ENCODE results near the gene GPR78.

The GPR78 gene

GRCh38 chr4:8542776-8543525 is 37.2 kb upstream of the GPR78 start:
- DNase-seq (no peak), ATAC-seq (no peak)
- no peak overlapping the region for H3K4me3 Mint-ChIP-seq
- H3K9me3 Mint-ChIP-seq, result no peaks in the 10 kb centered on the region
- H3K27ac Mint-ChIP-seq, result no peak overlapping the region
- no peaks in the 10 kb centered on the region for H3K4me1 Mint-ChIP-seq
- H3K27me3 Mint-ChIP-seq, result peaks cover 36% of the 10 kb centered on the region

GRCh38 chr4:8543623-8544022 is 36.6 kb upstream of the GPR78 start:
- no peak for ATAC-seq
- DNase-seq, result no peak
- H3K27me3 Mint-ChIP-seq, result peaks cover 29% of the 10 kb centered on the region
- H3K4me1 Mint-ChIP-seq, result no peaks in the 10 kb centered on the region
- no peak overlapping the region for H3K27ac Mint-ChIP-seq
- no peak overlapping the region for H3K4me3 Mint-ChIP-seq
- H3K9me3 Mint-ChIP-seq, result no peaks in the 10 kb centered on the region

- H3K4me3 Mint-ChIP-seq, result no peak overlapping the region
- no peak overlapping the region for H3K27ac Mint-ChIP-seq
- H3K9me3 Mint-ChIP-seq, result no peaks in the 10 kb centered on the region
- ATAC-seq, result no peak
- no peaks in the 10 kb centered on the region for H3K4me1 Mint-ChIP-seq
- no peak for DNase-seq
- H3K27me3 Mint-ChIP-seq, result peaks cover 27% of the 10 kb centered on the region
These were observed 35.9 kb upstream of the GPR78 start for GRCh38 chr4:8544282-8544681.

GRCh38 chr4:8544741-8545438 is 35.3 kb upstream of the GPR78 start:
- no peaks in the 10 kb centered on the region for H3K9me3 Mint-ChIP-seq
- no peak overlapping the region for H3K4me3 Mint-ChIP-seq
- H3K27me3 Mint-ChIP-seq, result peaks cover 27% of the 10 kb centered on the region
- ATAC-seq, result no peak
- DNase-seq, result no peak
- H3K27ac Mint-ChIP-seq, result no peak overlapping the region
- no peaks in the 10 kb centered on the region for H3K4me1 Mint-ChIP-seq

GRCh38 chr4:8545439-8545765 is 34.8 kb upstream of the GPR78 start:
- H3K27ac Mint-ChIP-seq, result no peak overlapping the region
- no peaks in the 10 kb centered on the region for H3K4me1 Mint-ChIP-seq
- H3K4me3 Mint-ChIP-seq, result no peak overlapping the region
- no peak for ATAC-seq
- DNase-seq, result no peak
- no peaks in the 10 kb centered on the region for H3K9me3 Mint-ChIP-seq
- peaks cover 27% of the 10 kb centered on the region for H3K27me3 Mint-ChIP-seq

- peaks cover 27% of the 10 kb centered on the region for H3K27me3 Mint-ChIP-seq
- no peak for DNase-seq
- no peak overlapping the region for H3K4me3 Mint-ChIP-seq
- no peak for ATAC-seq
- no peaks in the 10 kb centered on the region for H3K4me1 Mint-ChIP-seq
- no peaks in the 10 kb centered on the region for H3K9me3 Mint-ChIP-seq
- no peak overlapping the region for H3K27ac Mint-ChIP-seq
These were observed 33.5 kb upstream of the GPR78 start for GRCh38 chr4:8546766-8547107.

GRCh38 chr4:8547108-8547911 is 32.9 kb upstream of the GPR78 start:
- Mint-ChIP-seq H3K9me3 (no peaks in the 10 kb centered on the region), H3K4me1 (no peaks in the 10 kb centered on the region), H3K27me3 (peaks cover 27% of the 10 kb centered on the region), H3K27ac (no peak overlapping the region), H3K4me3 (no peak overlapping the region)
- no peak for DNase-seq
- ATAC-seq, result no peak

- H3K9me3 Mint-ChIP-seq, result no peaks in the 10 kb centered on the region
- DNase-seq, result no peak
- peaks cover 27% of the 10 kb centered on the region for H3K27me3 Mint-ChIP-seq
These were observed 32.1 kb upstream of the GPR78 start for GRCh38 chr4:8547912-8548730.

GRCh38 chr4:8548731-8549351 is 31.4 kb upstream of the GPR78 start:
- no peaks in the 10 kb centered on the region for H3K4me1 Mint-ChIP-seq
- DNase-seq (no peak), ATAC-seq (no peak)
- H3K27ac Mint-ChIP-seq, result no peak overlapping the region
- peaks cover 27% of the 10 kb centered on the region for H3K27me3 Mint-ChIP-seq
- H3K4me3 Mint-ChIP-seq, result no peak overlapping the region
- no peaks in the 10 kb centered on the region for H3K9me3 Mint-ChIP-seq

More at GRCh38 chr4:8547912-8548730, 32.1 kb upstream of the GPR78 start:
- Mint-ChIP-seq H3K4me3 (no peak overlapping the region), H3K27ac (no peak overlapping the region), H3K4me1 (no peaks in the 10 kb centered on the region)
- ATAC-seq, result no peak

GRCh38 chr4:8549352-8549931 is 30.8 kb upstream of the GPR78 start:
- H3K4me3 Mint-ChIP-seq, result no peak overlapping the region
- ATAC-seq (no peak), DNase-seq (no peak)
- H3K27ac Mint-ChIP-seq, result no peak overlapping the region
- no peaks in the 10 kb centered on the region for H3K4me1 Mint-ChIP-seq
- H3K27me3 Mint-ChIP-seq, result peaks cover 22% of the 10 kb centered on the region
- no peaks in the 10 kb centered on the region for H3K9me3 Mint-ChIP-seq

GRCh38 chr4:8550691-8551090 is 29.5 kb upstream of the GPR78 start:
- no peak overlapping the region for H3K27ac Mint-ChIP-seq
- peaks cover 12% of the 10 kb centered on the region for H3K27me3 Mint-ChIP-seq
- H3K9me3 Mint-ChIP-seq, result no peaks in the 10 kb centered on the region
- DNase-seq (no peak), ATAC-seq (no peak)
- no peaks in the 10 kb centered on the region for H3K4me1 Mint-ChIP-seq
- H3K4me3 Mint-ChIP-seq, result no peak overlapping the region

GRCh38 chr4:8552024-8552423 is 28.2 kb upstream of the GPR78 start:
- Mint-ChIP-seq H3K4me1 (no peaks in the 10 kb centered on the region), H3K4me3 (no peak overlapping the region), H3K9me3 (no peaks in the 10 kb centered on the region), H3K27ac (no peak overlapping the region), H3K27me3 (no peaks in the 10 kb centered on the region)
- no peak for ATAC-seq
- DNase-seq, result no peak

GRCh38 chr4:8552581-8553205 is 27.5 kb upstream of the GPR78 start:
- H3K27ac Mint-ChIP-seq, result no peak overlapping the region
- ATAC-seq (no peak), DNase-seq (no peak)
- no peak overlapping the region for H3K4me3 Mint-ChIP-seq
- H3K9me3 Mint-ChIP-seq, result no peaks in the 10 kb centered on the region
- no peaks in the 10 kb centered on the region for H3K4me1 Mint-ChIP-seq
- H3K27me3 Mint-ChIP-seq, result no peaks in the 10 kb centered on the region

- Mint-ChIP-seq H3K27me3 (no peaks in the 10 kb centered on the region), H3K9me3 (no peaks in the 10 kb centered on the region), H3K4me3 (no peak overlapping the region), H3K4me1 (no peaks in the 10 kb centered on the region), H3K27ac (peak overlapping the region in 1 of 2 donors; percentile 19)
- DNase-seq (no peak), ATAC-seq (no peak)
These were observed 27.0 kb upstream of the GPR78 start for GRCh38 chr4:8553216-8553615.

All from stimulated activated naive CD8-positive, alpha-beta T cell treated with anti-CD3 and anti-CD28 coated beads, Interleukin-15, amount 100 ng/mL, for 72 hours (primary cell).